Activated CD8-positive, alpha-beta memory T cell treated with anti-CD3 and anti-CD28 coated beads for 36 hours (primary cell): Measurements from ENCODE around the gene TMPRSS11A. TPM values are rescaled to one million over a fixed set of nuclear protein-coding genes. Genes with fewer than 3 reads are reported as not detected.

ENCODE experiments used
- CTCF ChIA-PET: fragments of 350-600 bp; sonication (Branson Sonifier 250); formaldehyde crosslinking; loops from one replicate; lab custom pipeline; 2021; ENCODE audit warnings: antibody characterized with exemption; lab: Charles Lee
- POLR2A ChIA-PET: fragments of 350-600 bp; sonication (Branson Sonifier 250); formaldehyde crosslinking; loops from one replicate; lab custom pipeline; 2021; ENCODE audit warnings: antibody characterized with exemption; lab: Charles Lee
- total RNA-seq, 2 experiments: library from RNA; stranded (reverse); gene quantifications; one replicate each; pipeline ENCODE4 v1.2.3, GENCODE V29; 2021

Gene TMPRSS11A
- total RNA-seq, 2 experiments from 2014 or later, result not detected

GRCh38 chr4:67880866-67881610 lies 82.3 kb downstream of the TMPRSS11A start:
- POLR2A ChIA-PET, result no interaction called here
- CTCF ChIA-PET, result no interaction called here

GRCh38 chr4:67879486-67879885 lies 83.8 kb downstream of the TMPRSS11A start:
- ChIA-PET CTCF (no interaction called here), POLR2A (no interaction called here)

- POLR2A ChIA-PET, result no interaction called here
- CTCF ChIA-PET, result no interaction called here
Observed at GRCh38 chr4:67877086-67877485, 86.2 kb downstream of the TMPRSS11A start.

GRCh38 chr4:67874986-67875385 lies 88.3 kb downstream of the TMPRSS11A start:
- POLR2A ChIA-PET, result no interaction called here
- CTCF ChIA-PET, result no interaction called here

GRCh38 chr4:67873116-67873515 lies 90.2 kb downstream of the TMPRSS11A start:
- ChIA-PET CTCF (no interaction called here), POLR2A (no interaction called here)

- POLR2A ChIA-PET, result no interaction called here
- CTCF ChIA-PET, result no interaction called here
Observed at GRCh38 chr4:67871867-67872266, 91.4 kb downstream of the TMPRSS11A start.

GRCh38 chr4:67869580-67870190 lies 93.6 kb downstream of the TMPRSS11A start:
- POLR2A ChIA-PET, result no interaction called here
- CTCF ChIA-PET, result no interaction called here

- ChIA-PET POLR2A (no interaction called here), CTCF (no interaction called here)
Observed at GRCh38 chr4:67861513-67861912, 101.8 kb downstream of the TMPRSS11A start.

Other genes with a start within 250 kb of the TMPRSS11A start
- gene GNRHR, start 209.1 kb downstream of the TMPRSS11A start, total RNA-seq, result not detected
- gene TMPRSS11D, start 79.5 kb downstream of the TMPRSS11A start, total RNA-seq, result not detected
- gene TMPRSS11F, start 166.4 kb upstream of the TMPRSS11A start, total RNA-seq, result not detected